IMR-90 (cell line): ENCODE data around the gene RNF186. TPM values are rescaled to one million over a fixed set of nuclear protein-coding genes. Genes with fewer than 3 reads are reported as not detected.

Experiments used
- ATAC-seq: fragments of 200-7000 bp; cut with Tn5 transposase; 2 replicates; pipeline ENCODE4 v1.9.1; 2020; ENCODE audit warnings: low read depth, mild to moderate bottlenecking, moderate library complexity
- BruUV-seq: library from RNA; stranded (reverse); fragments of 400-500 nt; replicated peaks from 2 replicates; lab custom pipeline; 2021; lab: Mats Ljungman, UMichigan
- CTCF ChIA-PET: fragments of 300-600 bp; formaldehyde crosslinking; extraction: SDS; loops from one replicate; lab custom pipeline; 2021; ENCODE audit warnings: antibody characterized with exemption; lab: Yijun Ruan, JAX
- POLR2A ChIA-PET: fragments of 300-600 bp; sonication (Branson Sonifier 250); formaldehyde crosslinking; loops from one replicate; lab custom pipeline; 2022; ENCODE audit warnings: antibody characterized with exemption; ENCODE audit not compliant: unreplicated experiment; lab: Charles Lee
- DNase-seq: peaks from one replicate; pipeline ENCODE4 v3.0.0; 2013
- H2AFZ ChIP-seq: replicated peaks from 2 replicates; pipeline ENCODE3; 2013; ENCODE audit warnings: low read length, mild to moderate bottlenecking; ENCODE audit not compliant: poor library complexity
- H2AK5ac ChIP-seq: 2 replicates; pipeline ENCODE4 v1.6.1; 2013; ENCODE audit warnings: low read depth, low read length, inconsistent platforms
- H2AK9ac ChIP-seq: replicated peaks from 2 replicates; pipeline ENCODE3; 2013; ENCODE audit warnings: mild to moderate bottlenecking, low read depth, low read length, moderate library complexity; ENCODE audit not compliant: poor library complexity
- H2BK120ac ChIP-seq: 2 replicates; pipeline ENCODE4 v1.6.1; 2013; ENCODE audit warnings: low read depth, low read length, inconsistent platforms
- H2BK15ac ChIP-seq: 3 replicates; pipeline ENCODE4 v1.6.1; 2013; ENCODE audit warnings: low read depth, low read length, inconsistent platforms
- H2BK20ac ChIP-seq: 2 replicates; pipeline ENCODE4 v1.6.1; 2013; ENCODE audit warnings: low read depth, mild to moderate bottlenecking, inconsistent platforms, low read length, moderate library complexity
- H2BK5ac ChIP-seq: 2 replicates; pipeline ENCODE4 v1.6.1; 2013; ENCODE audit warnings: mild to moderate bottlenecking, low read depth, low read length, inconsistent platforms; ENCODE audit not compliant: poor library complexity, severe bottlenecking
- H3K14ac ChIP-seq: replicated peaks from 2 replicates; pipeline ENCODE4 v1.6.1; 2013; ENCODE audit warnings: low read depth, low read length, inconsistent platforms
- H3K18ac ChIP-seq: 2 replicates; pipeline ENCODE4 v1.6.1; 2013; ENCODE audit warnings: low read depth, low read length, control low read depth
- H3K23ac ChIP-seq: 2 replicates; pipeline ENCODE4 v1.6.1; 2013; ENCODE audit warnings: low read depth, low read length, inconsistent platforms
- H3K27ac ChIP-seq: 2 replicates; pipeline ENCODE4 v1.5.1; 2013; ENCODE audit warnings: mild to moderate bottlenecking, control low read depth, low read length; ENCODE audit not compliant: insufficient read depth
- H3K27me3 ChIP-seq: 2 replicates; pipeline ENCODE4 v1.6.1; 2013; ENCODE audit warnings: low read length; ENCODE audit not compliant: control insufficient read depth, insufficient read depth
- H3K36me3 ChIP-seq: 2 replicates; pipeline ENCODE4 v1.6.1; 2013; ENCODE audit warnings: low read length, mixed read lengths; ENCODE audit not compliant: control insufficient read depth, insufficient read depth
- H3K4ac ChIP-seq: 2 replicates; pipeline ENCODE4 v1.6.1; 2013; ENCODE audit warnings: low read depth, low read length, inconsistent platforms
- H3K4me1 ChIP-seq: 2 replicates; pipeline ENCODE4 v1.6.1; 2013; ENCODE audit warnings: low read length, mixed read lengths; ENCODE audit not compliant: control insufficient read depth, insufficient read depth
- H3K4me2 ChIP-seq: 2 replicates; pipeline ENCODE4 v1.6.1; 2013; ENCODE audit warnings: low read depth, mild to moderate bottlenecking, control low read depth, low read length, moderate library complexity
- H3K4me3 ChIP-seq: 2 replicates; pipeline ENCODE4 v1.5.1; 2013; ENCODE audit warnings: low read depth, mild to moderate bottlenecking, control low read depth, low read length, moderate library complexity; ENCODE audit not compliant: insufficient read depth
- H3K56ac ChIP-seq: 2 replicates; pipeline ENCODE4 v1.6.1; 2013; ENCODE audit warnings: low read length, inconsistent platforms; ENCODE audit not compliant: insufficient read depth; ENCODE audit errors: extremely low read depth
- H3K79me1 ChIP-seq, 2 experiments: 2 replicates each; pipeline ENCODE4 v1.6.1; 2013; ENCODE audit warnings: low read length in 2 of 2, inconsistent platforms in 1 of 2, low read depth in 1 of 2
- H3K9ac ChIP-seq: 2 replicates; pipeline ENCODE4 v1.6.1; 2013; ENCODE audit warnings: low read depth, low read length, control low read depth
- H3K9me1 ChIP-seq: 2 replicates; pipeline ENCODE4 v1.6.1; 2013; ENCODE audit warnings: low read length, inconsistent platforms; ENCODE audit not compliant: insufficient read depth
- H3K9me3 ChIP-seq: 2 replicates; pipeline ENCODE4 v1.6.1; 2013; ENCODE audit warnings: low read length; ENCODE audit not compliant: control insufficient read depth, insufficient read depth
- H4K20me1 ChIP-seq: 2 replicates; pipeline ENCODE4 v1.6.1; 2013; ENCODE audit warnings: low read length, inconsistent platforms; ENCODE audit not compliant: insufficient read depth
- H4K5ac ChIP-seq: 2 replicates; pipeline ENCODE4 v1.6.1; 2013; ENCODE audit warnings: mild to moderate bottlenecking, low read depth, low read length, control low read depth
- H4K8ac ChIP-seq, 2 experiments: 2 replicates each; pipeline ENCODE4 v1.6.1; 2013; ENCODE audit warnings: low read depth in 2 of 2, low read length in 2 of 2, control low read depth in 1 of 2, inconsistent platforms in 1 of 2
- H4K91ac ChIP-seq: 2 replicates; pipeline ENCODE4 v1.6.1; 2013; ENCODE audit warnings: low read depth, low read length, inconsistent platforms; ENCODE audit not compliant: insufficient read depth
- BHLHE40 ChIP-seq: fragments of 150-350 bp; IDR thresholded peaks from 2 replicates; pipeline ENCODE4 v1.6.1; 2016; ENCODE audit warnings: mild to moderate bottlenecking, low read depth, low read length
- CHD1 ChIP-seq: IDR thresholded peaks from 2 replicates; pipeline ENCODE4 v1.6.1; 2012; ENCODE audit warnings: low read depth, low read length, improper control_type of control experiment
- CTCF ChIP-seq: conservative IDR thresholded peaks from 2 replicates; pipeline ENCODE4 v1.5.1; 2012; ENCODE audit warnings: mild to moderate bottlenecking, low read depth, low read length, improper control_type of control experiment
- ELK1 ChIP-seq: fragments of 150-350 bp; IDR thresholded peaks from 2 replicates; pipeline ENCODE4 v1.6.1; 2016; ENCODE audit warnings: low read depth, mild to moderate bottlenecking, low read length, moderate library complexity, borderline replicate concordance
- FOS ChIP-seq: fragments of 150-350 bp; IDR thresholded peaks from 2 replicates; pipeline ENCODE4 v1.6.1; 2016; ENCODE audit warnings: low read depth, low read length
- MAFK ChIP-seq: IDR thresholded peaks from 2 replicates; pipeline ENCODE4 v1.6.1; 2012; ENCODE audit warnings: low read depth, low read length, improper control_type of control experiment
- MXI1 ChIP-seq: IDR thresholded peaks from 2 replicates; pipeline ENCODE4 v1.6.1; 2012; ENCODE audit warnings: low read depth, mild to moderate bottlenecking, low read length, moderate library complexity, borderline replicate concordance
- RAD21 ChIP-seq: IDR thresholded peaks from 2 replicates; pipeline ENCODE4 v1.6.1; 2012; ENCODE audit warnings: low read length, improper control_type of control experiment
- RCOR1 ChIP-seq: IDR thresholded peaks from 2 replicates; pipeline ENCODE4 v1.6.1; 2012; ENCODE audit warnings: mild to moderate bottlenecking, low read length, improper control_type of control experiment; ENCODE audit not compliant: insufficient replicate concordance
- WGBS, 2 experiments: methylation state at CpG; one replicate each; pipeline versions ENCODE4 v1.1.5 to v1.1.7; 2013; ENCODE audit warnings: missing lambda C conversion rate in 2 of 2; ENCODE audit not compliant: insufficient read length in 1 of 2; ENCODE audit errors: extremely low coverage in 2 of 2; 5-methylcytosine and 5-hydroxymethylcytosine counted together
- dilution Hi-C: fragments of 300-500 bp; cut with HindIII; formaldehyde crosslinking; loops from one replicate; pipeline ENCODE4 v1.14.3; 2018; ENCODE audit warnings: low sequenced_read_pairs; ENCODE audit not compliant: unreplicated experiment
- in situ Hi-C: fragments of 300-500 bp; cut with MboI; formaldehyde crosslinking; loops from 3 replicates; pipeline ENCODE4 v1.14.3; 2019; ENCODE audit warnings: low sequenced_read_pairs, inconsistent platforms, mixed read lengths
- intact Hi-C: fragments of 100-400 bp; cut with micrococcal nuclease; formaldehyde crosslinking; loops from 2 replicates; pipeline ENCODE4 v1.10.0; 2022
- polyA plus RNA-seq, 3 experiments: library from polyadenylated mRNA; depleted of rRNA; stranded (reverse); fragments of >200 nt; gene quantifications; 2 replicates each; pipeline ENCODE4 v1.2.3, GENCODE V29; 2012; ENCODE audit warnings: low replicate concordance in 1 of 3
- total RNA-seq: library from RNA; depleted of rRNA; stranded (reverse); fragments of >200 nt; gene quantifications from 2 replicates; pipeline ENCODE4 v1.2.3, GENCODE V29; 2012

Gene RNF186
- total and polyA plus RNA-seq, 2 of the 4 experiments (the other 2 are of a cell fraction), result not detected

DNA sequence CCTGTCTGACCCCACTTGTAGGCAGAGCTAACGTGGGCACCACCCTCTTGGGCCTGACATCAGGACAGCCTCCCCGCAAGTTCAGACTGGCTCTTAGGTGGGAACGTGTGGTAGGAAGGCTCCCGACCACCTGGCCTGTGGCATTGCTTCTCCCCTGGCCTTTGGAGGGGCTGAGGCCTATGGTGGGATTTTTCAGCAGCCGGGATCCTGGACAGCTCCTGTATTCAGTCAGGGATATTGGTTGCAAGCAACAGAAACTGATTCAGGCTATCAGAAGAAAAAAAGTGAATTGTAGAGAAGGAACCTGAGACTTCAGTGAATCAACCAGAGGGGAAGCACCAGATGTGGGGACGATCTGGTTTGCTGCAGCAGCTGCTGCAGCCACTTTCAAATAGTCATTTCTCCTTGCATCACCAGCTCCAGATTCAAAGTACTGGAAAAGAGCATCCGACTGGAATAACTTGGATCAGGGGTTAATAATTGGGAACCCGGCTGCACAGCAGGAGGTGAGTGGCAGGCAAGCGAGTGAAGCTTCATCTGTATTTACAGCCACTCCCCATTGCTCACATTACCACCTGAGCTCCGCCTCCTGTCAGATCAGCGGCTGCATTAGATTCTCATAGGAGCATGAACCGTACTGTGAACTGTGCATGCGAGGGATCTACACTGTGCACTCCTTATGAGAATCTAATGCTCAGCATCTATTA lies 5.9 kb downstream of the RNF186 start (continued):
- TF ChIP-seq CTCF (no peak), FOS (no peak), BHLHE40 (no peak), CHD1 (no peak)

DNA sequence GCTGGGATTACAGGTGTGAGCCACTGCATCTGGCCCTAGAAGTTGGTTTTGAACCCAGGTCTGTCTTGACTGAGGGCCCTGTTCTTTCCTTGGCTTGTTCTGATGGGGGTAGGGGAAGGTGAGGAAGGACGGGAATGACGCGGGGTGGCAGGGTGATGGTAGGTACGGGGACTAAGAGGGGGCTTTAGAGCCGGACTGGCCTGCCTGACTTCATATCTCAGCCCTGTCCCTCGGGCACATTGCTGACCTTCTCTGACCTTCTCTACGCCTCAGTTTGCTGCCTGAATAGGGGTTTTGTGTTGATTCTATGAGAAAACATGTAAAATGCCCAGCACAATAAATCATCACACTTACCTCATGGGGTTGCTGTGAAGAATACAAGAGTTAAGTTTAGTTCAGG lies 6.7 kb downstream of the RNF186 start:
- Histone ChIP-seq H3K27me3 (peaks cover 11% of the 10 kb centered on the region), H3K9me1 (no peaks in the 10 kb centered on the region), H4K8ac (no peak overlapping the region), H3K36me3 (no peaks in the 10 kb centered on the region), H4K91ac (no peak overlapping the region), H3K79me1 (no peaks in the 10 kb centered on the region), H3K23ac (no peak overlapping the region), H3K27ac (no peak overlapping the region), H3K56ac (no peak overlapping the region), H3K4me3 (no peak overlapping the region), H4K20me1 (0 out of 2 replicates have a peak, but pooled peaks cover 3% of the 10 kb centered on the region), H3K14ac (no peak overlapping the region), H2AK5ac (no peak overlapping the region), H2BK5ac (no peak overlapping the region), H2BK120ac (no peak overlapping the region), H3K9ac (no peak overlapping the region), H3K9me3 (no peaks in the 10 kb centered on the region), H3K4me1 (no peaks in the 10 kb centered on the region), H2AK9ac (no peak overlapping the region), H3K4me2 (no peak overlapping the region), H2AFZ (no peak overlapping the region), H2BK20ac (no peak overlapping the region), H2BK15ac (no peak overlapping the region), H4K5ac (no peak overlapping the region), H3K4ac (no peak overlapping the region), H3K18ac (no peak overlapping the region)
- POLR2A ChIA-PET, result no interaction called here
- DNase-seq (no peak), ATAC-seq (no peak)
- intact Hi-C loops, result no loop called here
- in situ Hi-C loops, result no loop called here
- 85% methylated on average over 4 of the region's 7 CpGs; no CpG with 5 or more reads in 1 of the 2 experiments for WGBS, 2 experiments
- dilution Hi-C loops, result no loop called here
- CTCF ChIA-PET, result interaction anchor here (1.2 kb wide), 1 partner anchor 85 kb away, joined by 3 read pairs; no protein-coding TSS in a partner anchor
- BruUV-seq, result no TSS peak
- TF ChIP-seq RCOR1 (no peak), MXI1 (no peak), CHD1 (no peak), RAD21 (no peak), FOS (no peak), MAFK (no peak), ELK1 (no peak), CTCF (no peak)
